Ishikawa (cell line): ENCODE results near the gene GNPTG.

Experiments
- CEBPB ChIP-seq: IDR thresholded peaks from 2 replicates; pipeline ENCODE4 v1.6.1; 2012
- CREB1 ChIP-seq: IDR thresholded peaks from 2 replicates; pipeline ENCODE4 v1.6.1; 2012; ENCODE audit warnings: low read depth
- EGR1 ChIP-seq: IDR thresholded peaks from 2 replicates; pipeline ENCODE4 v1.6.1; 2012
- EP300 ChIP-seq: IDR thresholded peaks from 2 replicates; pipeline ENCODE4 v1.6.1; 2012; ENCODE audit warnings: borderline replicate concordance
- FOXM1 ChIP-seq: IDR thresholded peaks from 2 replicates; pipeline ENCODE4 v1.6.1; 2012; ENCODE audit warnings: low read depth, borderline replicate concordance
- NFIC ChIP-seq: IDR thresholded peaks from 2 replicates; pipeline ENCODE4 v1.6.1; 2012
- RAD21 ChIP-seq: IDR thresholded peaks from 2 replicates; pipeline ENCODE4 v1.6.1; 2012; ENCODE audit warnings: low read depth
- TAF1 ChIP-seq: IDR thresholded peaks from 2 replicates; pipeline ENCODE4 v1.6.1; 2012; ENCODE audit warnings: low read depth, mild to moderate bottlenecking
- TCF12 ChIP-seq: IDR thresholded peaks from 2 replicates; pipeline ENCODE4 v1.6.1; 2012; ENCODE audit warnings: low read depth
- TEAD4 ChIP-seq: IDR thresholded peaks from 2 replicates; pipeline ENCODE4 v1.6.1; 2012
- YY1 ChIP-seq: IDR thresholded peaks from 2 replicates; pipeline ENCODE4 v1.6.1; 2012; ENCODE audit warnings: low read depth
- ZBTB7A ChIP-seq: IDR thresholded peaks from 2 replicates; pipeline ENCODE4 v1.6.1; 2012; ENCODE audit warnings: low read depth
- TF ChIP-seq, protein P1 (sequence below): IDR thresholded peaks from 2 replicates; pipeline ENCODE4 v1.6.1; 2012; ENCODE audit warnings: low read depth, mild to moderate bottlenecking
- TF ChIP-seq, protein P2 (sequence below): IDR thresholded peaks from 2 replicates; pipeline ENCODE4 v1.6.1; 2012
- TF ChIP-seq, protein P3 (sequence below): IDR thresholded peaks from 2 replicates; pipeline ENCODE4 v1.6.1; 2012

The GNPTG gene

DNA sequence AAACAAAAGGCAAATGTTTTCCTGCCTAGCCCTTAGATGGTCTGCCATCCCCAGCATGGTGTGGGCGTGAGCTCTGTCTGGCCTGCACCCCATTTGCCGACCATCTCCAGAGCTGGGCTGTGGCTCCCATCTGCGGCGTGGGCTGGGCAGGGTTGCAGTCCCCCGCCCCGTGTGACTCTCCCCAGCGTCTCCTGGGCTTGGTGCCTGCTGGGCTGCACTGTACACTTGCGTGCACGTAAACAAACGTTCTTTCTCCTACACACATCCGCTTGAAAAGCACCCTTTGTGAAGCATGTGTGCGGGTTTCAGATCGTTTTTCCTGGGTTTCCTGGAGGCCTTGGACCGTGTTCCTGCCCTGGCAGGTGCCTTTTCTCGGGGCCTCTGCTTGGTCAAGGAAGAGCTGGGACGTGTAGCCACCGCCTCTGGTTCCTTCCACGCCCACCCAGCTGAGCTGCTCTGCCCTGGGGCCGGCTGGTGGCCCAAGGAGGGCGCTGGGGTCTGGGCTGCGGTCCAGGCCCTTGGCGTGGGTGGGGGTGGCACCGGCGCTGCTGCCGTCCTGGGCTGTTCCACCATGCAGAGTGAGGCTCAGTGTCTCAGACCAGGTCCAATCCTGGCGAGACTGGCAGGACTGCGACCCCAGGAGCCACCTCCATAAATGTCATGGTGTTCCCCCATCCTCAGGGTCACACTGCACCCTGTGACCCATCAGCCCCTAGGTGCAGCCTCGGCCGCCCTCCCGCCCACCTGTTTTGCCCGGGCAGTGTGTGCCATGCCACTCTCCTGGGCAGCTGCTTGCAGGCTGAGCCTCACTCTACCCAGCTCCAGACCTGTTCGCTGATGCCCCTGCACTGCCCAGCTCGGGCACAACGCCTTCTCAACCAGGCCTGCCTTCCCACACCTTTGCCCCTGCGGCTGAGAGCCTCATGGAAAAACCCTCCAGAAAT is 28.2 kb upstream of the GNPTG start:
- TF ChIP-seq CEBPB (no peak), CREB1 (no peak)

DNA sequence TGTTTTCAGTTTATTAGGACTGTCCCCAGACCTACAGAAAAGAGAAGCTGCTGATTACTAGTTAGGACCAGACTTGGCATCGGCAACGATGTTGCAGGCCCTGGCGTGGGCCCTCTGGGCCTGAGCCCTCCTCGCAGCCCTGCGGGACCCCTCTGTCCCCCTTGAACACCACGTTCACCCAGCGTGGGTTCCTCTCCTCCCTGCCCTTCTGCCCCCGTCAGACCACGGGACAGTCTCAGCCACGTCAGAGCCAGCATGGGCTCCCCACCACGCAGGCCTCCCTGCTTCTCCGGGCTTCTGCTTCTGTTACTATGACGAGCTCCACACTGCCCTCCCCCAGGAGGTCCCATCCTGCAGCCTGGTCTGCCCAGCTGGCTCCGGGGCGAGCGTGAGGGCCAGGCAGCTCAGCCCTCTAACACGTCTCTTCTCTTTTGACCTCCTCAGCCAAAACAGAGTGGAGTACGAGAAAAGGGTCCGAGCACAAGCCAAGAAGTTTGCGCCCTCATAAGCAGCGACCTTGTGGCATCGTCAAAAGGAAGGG is 27.4 kb upstream of the GNPTG start:
- no peak for TF ChIP-seq EGR1
- no peak for TF ChIP-seq CEBPB
- TF ChIP-seq CREB1: no peak
- TF ChIP-seq FOXM1: no peak
- no peak for TF ChIP-seq EP300
- TF ChIP-seq TEAD4: no peak
- TF ChIP-seq YY1: no peak
- TF ChIP-seq TCF12: no peak
- TF ChIP-seq NFIC: no peak
- no peak for TF ChIP-seq ZBTB7A
- TF ChIP-seq, protein P1, sequence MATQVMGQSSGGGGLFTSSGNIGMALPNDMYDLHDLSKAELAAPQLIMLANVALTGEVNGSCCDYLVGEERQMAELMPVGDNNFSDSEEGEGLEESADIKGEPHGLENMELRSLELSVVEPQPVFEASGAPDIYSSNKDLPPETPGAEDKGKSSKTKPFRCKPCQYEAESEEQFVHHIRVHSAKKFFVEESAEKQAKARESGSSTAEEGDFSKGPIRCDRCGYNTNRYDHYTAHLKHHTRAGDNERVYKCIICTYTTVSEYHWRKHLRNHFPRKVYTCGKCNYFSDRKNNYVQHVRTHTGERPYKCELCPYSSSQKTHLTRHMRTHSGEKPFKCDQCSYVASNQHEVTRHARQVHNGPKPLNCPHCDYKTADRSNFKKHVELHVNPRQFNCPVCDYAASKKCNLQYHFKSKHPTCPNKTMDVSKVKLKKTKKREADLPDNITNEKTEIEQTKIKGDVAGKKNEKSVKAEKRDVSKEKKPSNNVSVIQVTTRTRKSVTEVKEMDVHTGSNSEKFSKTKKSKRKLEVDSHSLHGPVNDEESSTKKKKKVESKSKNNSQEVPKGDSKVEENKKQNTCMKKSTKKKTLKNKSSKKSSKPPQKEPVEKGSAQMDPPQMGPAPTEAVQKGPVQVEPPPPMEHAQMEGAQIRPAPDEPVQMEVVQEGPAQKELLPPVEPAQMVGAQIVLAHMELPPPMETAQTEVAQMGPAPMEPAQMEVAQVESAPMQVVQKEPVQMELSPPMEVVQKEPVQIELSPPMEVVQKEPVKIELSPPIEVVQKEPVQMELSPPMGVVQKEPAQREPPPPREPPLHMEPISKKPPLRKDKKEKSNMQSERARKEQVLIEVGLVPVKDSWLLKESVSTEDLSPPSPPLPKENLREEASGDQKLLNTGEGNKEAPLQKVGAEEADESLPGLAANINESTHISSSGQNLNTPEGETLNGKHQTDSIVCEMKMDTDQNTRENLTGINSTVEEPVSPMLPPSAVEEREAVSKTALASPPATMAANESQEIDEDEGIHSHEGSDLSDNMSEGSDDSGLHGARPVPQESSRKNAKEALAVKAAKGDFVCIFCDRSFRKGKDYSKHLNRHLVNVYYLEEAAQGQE: no peak
- TF ChIP-seq RAD21: no peak
- TF ChIP-seq, protein P2, sequence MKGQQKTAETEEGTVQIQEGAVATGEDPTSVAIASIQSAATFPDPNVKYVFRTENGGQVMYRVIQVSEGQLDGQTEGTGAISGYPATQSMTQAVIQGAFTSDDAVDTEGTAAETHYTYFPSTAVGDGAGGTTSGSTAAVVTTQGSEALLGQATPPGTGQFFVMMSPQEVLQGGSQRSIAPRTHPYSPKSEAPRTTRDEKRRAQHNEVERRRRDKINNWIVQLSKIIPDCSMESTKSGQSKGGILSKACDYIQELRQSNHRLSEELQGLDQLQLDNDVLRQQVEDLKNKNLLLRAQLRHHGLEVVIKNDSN: no peak
- TF ChIP-seq TAF1: no peak

DNA sequence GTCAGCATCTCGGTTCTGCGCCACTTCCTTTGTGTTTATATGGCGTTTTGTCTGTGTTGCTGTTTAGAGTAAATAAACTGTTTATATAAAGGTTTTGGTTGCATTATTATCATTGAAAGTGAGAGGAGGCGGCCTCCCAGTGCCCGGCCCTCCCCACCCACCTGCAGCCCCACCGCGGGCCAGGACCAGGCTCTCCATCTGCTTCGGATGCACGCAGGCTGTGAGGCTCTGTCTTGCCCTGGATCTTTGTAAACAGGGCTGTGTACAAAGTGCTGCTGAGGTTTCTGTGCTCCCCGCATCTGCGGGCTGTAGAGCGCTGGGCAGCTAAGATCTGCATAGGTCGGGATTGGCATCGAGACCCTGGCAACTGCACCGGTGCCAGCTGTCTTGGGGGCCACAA is 26.5 kb upstream of the GNPTG start:
- no peak for TF ChIP-seq RAD21
- no peak for TF ChIP-seq NFIC
- TF ChIP-seq TEAD4: no peak
- TF ChIP-seq EGR1: no peak
- no peak for TF ChIP-seq TCF12
- no peak for TF ChIP-seq EP300
- no peak for TF ChIP-seq FOXM1
- TF ChIP-seq, protein P3, sequence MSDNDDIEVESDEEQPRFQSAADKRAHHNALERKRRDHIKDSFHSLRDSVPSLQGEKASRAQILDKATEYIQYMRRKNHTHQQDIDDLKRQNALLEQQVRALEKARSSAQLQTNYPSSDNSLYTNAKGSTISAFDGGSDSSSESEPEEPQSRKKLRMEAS: no peak
- TF ChIP-seq, protein P2: no peak
- TF ChIP-seq YY1: no peak
- TF ChIP-seq ZBTB7A: no peak
- TF ChIP-seq CEBPB: no peak

DNA sequence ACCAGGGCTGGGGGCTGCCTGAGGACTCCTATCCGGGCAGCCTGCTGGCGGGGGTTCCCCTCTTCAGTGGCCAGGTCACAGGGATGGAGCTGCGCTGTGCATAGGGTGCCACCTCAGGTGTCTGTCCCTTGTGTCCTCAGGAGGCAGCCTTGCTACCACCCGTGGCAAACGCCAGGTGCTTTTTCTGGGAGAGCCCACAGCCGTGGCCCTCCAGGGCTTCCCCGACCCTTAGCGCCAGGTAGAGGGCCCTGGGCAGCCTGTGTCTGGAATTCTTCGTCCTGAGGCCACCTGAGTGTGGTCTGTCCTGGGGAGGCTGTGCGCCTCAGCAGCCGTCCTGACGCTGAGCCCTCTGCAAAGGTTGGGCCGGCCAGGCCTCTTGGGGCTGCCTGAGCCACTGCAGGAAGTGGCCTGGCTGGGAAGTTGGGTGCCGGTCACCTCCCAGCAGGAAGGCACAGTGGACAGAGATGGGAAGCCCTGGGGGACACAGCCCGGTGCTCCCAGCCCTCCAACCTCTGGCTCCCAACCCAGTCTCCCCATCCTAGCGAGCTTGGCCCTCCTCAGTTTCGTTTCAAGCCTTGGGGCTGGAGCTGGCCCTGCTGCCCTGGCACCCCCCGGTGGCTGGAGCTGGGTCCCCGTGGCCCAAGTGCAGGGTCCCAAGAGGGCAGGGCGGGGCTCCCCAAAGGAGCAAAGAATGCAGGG is 25.9 kb upstream of the GNPTG start:
- TF ChIP-seq TAF1: no peak
- no peak for TF ChIP-seq EP300
- TF ChIP-seq TEAD4: no peak
- TF ChIP-seq EGR1: no peak
- TF ChIP-seq, protein P3: no peak
- no peak for TF ChIP-seq FOXM1
- TF ChIP-seq RAD21: no peak
- no peak for TF ChIP-seq YY1
- no peak for TF ChIP-seq CREB1
- no peak for TF ChIP-seq ZBTB7A
- TF ChIP-seq CEBPB: no peak
- no peak for TF ChIP-seq TCF12
- no peak for TF ChIP-seq NFIC
- TF ChIP-seq, protein P2: no peak
- TF ChIP-seq, protein P1: no peak

DNA sequence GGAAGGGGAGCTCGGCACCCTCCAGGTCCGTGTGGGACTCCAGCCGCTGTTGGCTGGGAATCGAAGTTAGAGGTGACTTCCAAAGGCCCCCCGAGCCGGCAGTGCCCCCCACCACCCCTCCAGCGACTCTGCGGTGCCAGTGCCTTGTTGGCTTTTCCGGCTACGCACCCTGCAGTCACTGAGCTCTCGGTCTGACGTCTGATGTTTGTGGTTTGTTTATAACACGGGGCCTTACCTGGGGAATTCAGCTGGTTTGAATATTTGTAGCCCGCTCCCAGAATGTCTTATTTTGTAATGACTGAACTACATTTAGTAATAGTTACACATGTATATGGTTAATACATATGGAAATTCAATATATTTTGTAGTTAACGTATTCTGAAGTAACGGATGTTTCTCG is 25.3 kb upstream of the GNPTG start:
- no peak for TF ChIP-seq EGR1
- no peak for TF ChIP-seq YY1
- no peak for TF ChIP-seq TCF12
- TF ChIP-seq, protein P3: no peak
- no peak for TF ChIP-seq CREB1
- TF ChIP-seq ZBTB7A: no peak
- no peak for TF ChIP-seq CEBPB
- TF ChIP-seq FOXM1: no peak
- TF ChIP-seq, protein P2: no peak
- TF ChIP-seq RAD21: no peak
- no peak for TF ChIP-seq TEAD4
- TF ChIP-seq, protein P1: no peak
- TF ChIP-seq EP300: no peak
- no peak for TF ChIP-seq TAF1
- no peak for TF ChIP-seq NFIC
